Measurements from ENCODE around the gene BMERB1.

DNA sequence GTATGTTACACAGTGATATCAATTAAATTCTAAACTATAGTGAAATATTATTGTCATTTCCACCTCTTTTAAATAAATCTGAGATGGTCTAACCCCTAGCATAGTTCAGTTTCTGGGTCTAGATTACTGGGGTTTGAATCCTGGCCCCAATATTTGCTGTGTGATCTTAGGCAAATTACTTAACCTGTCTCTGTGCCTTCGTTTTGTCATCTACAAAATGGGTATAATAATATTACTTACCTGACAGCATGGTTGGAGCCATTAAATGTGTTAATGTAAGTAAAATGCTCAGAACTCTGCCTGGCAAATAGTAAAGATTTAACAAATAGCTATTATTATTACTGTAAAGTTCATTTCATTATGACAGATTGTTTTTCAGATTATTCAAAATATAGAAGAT, 52.3 kb downstream of the BMERB1 start:
- TF ChIP-seq RCOR1 (IDR thresholded peaks at IDR 0.05; ENCODE audit: low read length), result no peak
- TF ChIP-seq, protein P1, sequence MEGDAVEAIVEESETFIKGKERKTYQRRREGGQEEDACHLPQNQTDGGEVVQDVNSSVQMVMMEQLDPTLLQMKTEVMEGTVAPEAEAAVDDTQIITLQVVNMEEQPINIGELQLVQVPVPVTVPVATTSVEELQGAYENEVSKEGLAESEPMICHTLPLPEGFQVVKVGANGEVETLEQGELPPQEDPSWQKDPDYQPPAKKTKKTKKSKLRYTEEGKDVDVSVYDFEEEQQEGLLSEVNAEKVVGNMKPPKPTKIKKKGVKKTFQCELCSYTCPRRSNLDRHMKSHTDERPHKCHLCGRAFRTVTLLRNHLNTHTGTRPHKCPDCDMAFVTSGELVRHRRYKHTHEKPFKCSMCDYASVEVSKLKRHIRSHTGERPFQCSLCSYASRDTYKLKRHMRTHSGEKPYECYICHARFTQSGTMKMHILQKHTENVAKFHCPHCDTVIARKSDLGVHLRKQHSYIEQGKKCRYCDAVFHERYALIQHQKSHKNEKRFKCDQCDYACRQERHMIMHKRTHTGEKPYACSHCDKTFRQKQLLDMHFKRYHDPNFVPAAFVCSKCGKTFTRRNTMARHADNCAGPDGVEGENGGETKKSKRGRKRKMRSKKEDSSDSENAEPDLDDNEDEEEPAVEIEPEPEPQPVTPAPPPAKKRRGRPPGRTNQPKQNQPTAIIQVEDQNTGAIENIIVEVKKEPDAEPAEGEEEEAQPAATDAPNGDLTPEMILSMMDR (IDR thresholded peaks at IDR 0.05), result no peak
- no peak for TF ChIP-seq SMC3 (IDR thresholded peaks at IDR 0.05; ENCODE audit: low read depth, low read length)
- no peak for TF ChIP-seq ELF1 (IDR thresholded peaks at IDR 0.05)
- no peak for TF ChIP-seq MEF2A (IDR thresholded peaks at IDR 0.05; ENCODE audit: borderline replicate concordance, low read depth)
- no peak for TF ChIP-seq TAF1 (IDR thresholded peaks at IDR 0.05; ENCODE audit: borderline replicate concordance, low read depth, low read length)
